HG03060 (cell line): ENCODE results near the gene SFT2D2.
"Not testable (repeated sequence)": the region's sequence is repeated elsewhere in the genome, so short reads cannot be mapped to it uniquely, and the experiment has no call there.

ENCODE experiments used
- ATAC-seq: cut with Tn5 transposase; IDR thresholded peaks from one replicate; pipeline ENCODE4 v1.9.1; 2021; ENCODE audit warnings: low read depth, moderate number of reproducible peaks; ENCODE audit not compliant: unreplicated experiment

SFT2D2 gene

DNA sequence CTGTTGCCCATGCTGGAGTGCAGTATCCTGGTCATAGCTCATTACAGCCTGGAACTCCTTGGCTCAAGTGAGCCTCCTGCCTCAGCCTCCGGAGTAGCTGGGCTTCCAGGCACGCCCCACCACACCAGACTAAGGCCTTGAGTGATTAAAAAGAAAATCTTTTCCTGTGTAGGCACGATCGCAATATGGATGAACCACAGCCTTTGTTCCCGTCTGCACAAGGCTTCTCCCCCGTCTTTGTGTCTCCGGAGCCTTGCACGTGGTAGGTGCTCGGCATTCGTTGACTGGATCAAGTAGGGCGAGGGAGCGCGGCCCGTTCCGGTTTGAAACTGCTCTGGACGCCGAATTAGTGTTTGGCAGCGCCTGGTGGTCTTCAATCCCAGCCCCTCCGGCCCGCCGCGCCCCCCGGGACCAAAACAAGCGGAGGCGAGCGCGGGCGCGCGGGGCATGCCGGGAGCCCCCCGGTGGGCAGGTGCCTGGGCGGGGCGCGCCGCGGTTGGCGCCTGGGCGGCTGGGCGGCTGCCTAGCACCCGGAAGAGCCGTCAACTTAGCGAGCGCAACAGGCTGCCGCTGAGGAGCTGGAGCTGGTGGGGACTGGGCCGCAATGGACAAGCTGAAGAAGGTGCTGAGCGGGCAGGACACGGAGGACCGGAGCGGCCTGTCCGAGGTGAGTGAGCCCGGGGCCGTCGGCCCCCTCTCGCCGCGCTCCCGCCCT is at the start of gene SFT2D2:
SFT2D2 (plus strand) TSS at position 529 of the 715 bp plus-strand sequence; CDS start at position 605, 76 bp downstream.
- peak; percentile 42 for ATAC-seq

DNA sequence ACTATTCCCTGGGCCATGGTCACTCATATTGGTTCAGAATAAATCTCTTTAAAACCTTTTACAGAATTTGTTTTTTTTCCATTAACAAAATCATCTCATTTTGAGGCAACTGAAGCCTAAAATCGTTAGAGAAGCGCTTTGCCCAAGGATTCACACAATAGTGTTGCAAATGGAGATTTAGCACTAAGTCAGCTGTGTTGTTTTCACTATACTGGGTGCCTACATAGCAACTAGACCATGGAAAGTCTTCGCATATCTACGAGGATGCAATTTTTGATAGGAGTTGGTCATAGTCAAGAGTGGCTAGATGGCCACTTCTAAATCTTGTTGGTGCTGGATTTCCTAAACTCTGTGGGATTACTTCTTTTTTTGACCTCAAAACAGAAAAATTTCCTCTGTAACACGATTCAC is 47.6 kb upstream of the SFT2D2 start:
- ATAC-seq: no peak

DNA sequence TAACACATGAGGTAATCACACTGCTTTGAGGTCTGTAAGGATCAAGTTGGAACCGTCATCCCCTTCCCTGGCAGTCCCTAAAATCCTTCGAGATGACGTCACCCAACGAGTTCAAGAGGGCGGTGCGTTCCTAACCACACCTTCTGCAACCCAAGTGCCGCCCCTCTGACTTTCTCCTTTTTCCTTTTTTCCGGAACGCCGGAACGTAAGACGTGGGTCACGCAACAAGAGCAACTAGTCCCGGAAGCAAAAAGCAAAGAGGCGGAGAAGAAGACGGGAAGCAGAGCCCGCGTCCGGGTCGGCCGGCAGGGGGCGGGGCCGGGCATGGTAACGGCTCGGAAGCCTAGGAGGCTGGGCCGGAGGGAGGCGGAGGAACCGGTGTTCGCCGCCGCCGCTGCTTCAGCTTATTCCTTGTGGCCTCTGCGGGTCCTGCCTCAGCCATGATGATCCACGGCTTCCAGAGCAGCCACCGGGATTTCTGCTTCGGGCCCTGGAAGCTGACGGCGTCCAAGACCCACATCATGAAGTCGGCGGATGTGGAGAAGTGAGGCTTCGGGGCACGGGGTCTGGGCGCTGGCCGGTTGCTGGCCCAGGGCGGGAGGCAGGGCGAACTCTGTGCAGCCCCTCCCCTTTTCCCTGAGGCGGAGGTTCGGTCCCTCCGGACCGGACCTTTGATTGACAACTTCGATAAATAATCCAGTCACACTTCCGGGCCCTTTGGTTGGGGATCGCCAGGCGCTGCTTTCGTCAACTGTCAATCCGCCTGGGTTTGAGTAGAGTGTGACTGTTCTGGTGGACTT is 47.0 kb upstream of the SFT2D2 start, which contains the start of gene TIPRL:
TIPRL (plus strand) TSS at position 325 of the 800 bp plus-strand sequence; CDS start at position 441, 116 bp downstream.
- peak; percentile 76 for ATAC-seq

DNA sequence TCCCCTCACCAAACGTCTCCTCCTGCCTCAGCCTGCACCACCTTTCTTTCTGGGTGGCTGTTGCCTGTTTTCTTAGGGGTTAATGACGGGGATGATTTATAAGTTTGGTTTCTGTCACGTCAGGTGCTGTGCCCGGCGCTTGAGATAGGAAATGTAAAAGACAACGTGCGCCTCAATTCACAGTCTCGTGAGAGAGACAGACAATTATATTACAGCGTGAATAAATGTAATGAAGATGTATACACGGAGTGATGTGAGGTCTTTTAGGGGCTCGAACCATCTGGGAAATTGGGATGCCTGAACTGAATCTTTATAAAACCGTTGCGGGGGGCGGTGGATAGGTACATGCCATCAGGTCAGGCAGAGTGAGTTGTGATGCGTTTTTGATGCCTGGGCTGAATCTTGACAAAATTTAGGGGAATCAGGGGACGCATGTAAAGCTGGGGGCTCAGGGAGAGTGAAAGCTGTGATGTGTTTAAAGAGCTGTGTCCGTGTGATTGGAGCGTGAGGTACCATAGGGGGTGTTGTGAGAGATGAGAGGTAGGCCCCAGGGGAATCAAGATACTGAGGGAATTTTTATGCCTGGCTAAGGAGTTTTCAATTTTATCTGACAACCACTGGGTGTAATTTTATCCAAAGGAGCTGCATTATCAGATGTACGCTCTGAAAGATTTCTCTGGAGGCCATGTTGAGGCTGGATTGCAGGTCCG is 46.2 kb upstream of the SFT2D2 start:
- no peak for ATAC-seq

DNA sequence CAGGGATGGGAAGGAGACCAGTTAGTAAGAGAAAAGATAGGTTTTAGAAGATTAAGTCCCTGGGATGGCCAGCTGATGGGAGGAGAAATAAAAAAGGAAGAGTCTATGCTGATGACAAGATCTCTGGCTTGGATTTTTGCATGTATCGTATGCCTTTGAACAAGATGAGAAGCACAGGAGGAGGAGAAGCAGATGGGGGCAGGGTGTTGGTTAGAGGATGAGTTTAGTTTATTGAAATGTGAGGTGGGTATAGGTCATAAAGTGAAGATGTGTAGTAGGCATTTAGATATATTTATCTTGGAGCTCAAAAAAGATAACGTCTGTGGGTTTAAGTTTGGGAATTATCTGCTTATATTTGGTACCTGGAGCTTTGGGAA is 45.7 kb upstream of the SFT2D2 start:
- no peak for ATAC-seq

DNA sequence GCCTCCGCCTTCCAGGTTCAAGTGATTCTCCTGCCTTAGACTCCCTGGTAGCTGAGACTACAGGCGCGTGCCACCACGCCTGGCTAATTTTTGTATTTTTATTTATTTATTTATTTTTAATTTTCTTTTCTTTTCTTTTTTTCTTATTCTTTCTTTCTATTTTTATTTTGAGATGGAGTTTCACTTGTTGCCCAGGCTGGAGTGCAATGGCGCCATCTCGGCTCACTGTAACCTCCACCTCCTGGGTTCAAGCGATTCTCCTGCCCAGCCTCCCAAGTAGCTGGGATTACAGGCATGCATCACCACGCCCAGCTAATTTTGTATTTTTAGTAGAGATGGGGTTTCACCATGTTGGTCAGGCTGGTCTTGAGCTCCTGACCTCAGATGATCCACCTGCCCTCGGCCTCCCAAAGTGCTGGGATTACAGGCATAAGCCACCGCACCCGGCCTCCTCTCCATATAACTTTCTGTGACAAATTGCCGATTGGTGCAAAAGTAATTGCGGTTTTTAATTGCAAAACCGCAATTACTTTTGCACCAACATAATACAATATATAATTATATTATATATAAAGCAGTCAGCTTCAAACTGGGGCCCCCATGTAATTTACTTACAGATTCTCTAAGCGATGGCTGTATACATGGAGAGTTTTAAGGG is 44.6 kb upstream of the SFT2D2 start:
- not testable (repeated sequence) for ATAC-seq

DNA sequence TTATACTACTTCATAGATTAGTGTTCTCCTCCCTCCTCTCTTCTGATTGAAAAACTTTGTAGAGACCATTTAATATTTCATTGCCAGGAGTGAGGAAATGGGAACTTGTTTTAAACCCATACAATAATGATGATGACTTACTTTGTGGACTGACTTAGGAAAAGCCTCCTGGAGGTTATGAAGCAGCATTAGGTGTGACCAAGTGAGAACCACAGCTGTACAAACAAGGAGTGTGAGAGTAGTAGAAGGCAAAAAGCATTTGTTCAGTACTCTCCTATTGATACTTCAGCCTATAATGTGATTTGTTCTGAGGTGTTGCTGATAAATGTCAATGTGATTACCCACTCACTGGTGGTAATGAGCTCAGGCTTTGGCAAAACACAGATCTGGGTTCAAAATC is 38.6 kb upstream of the SFT2D2 start:
- no peak for ATAC-seq

DNA sequence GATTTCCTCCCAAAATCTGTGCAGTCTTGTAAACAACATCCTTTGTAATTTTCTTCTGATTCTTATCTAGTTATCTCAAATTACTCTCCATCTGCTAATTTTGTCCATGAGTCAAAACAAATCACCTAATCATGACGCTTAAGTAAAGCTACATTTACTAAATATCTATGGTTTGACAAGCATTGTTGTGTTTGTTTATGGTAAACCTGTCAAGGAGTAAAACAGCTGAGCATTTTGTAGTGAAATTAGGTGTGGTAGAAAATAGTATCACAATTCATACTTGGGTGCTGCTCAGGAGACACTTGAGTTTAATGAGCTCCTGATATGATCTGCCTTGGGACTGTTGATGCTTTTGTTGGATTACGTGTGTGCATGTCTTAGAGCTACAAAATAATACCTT is 35.4 kb upstream of the SFT2D2 start:
- no peak for ATAC-seq

DNA sequence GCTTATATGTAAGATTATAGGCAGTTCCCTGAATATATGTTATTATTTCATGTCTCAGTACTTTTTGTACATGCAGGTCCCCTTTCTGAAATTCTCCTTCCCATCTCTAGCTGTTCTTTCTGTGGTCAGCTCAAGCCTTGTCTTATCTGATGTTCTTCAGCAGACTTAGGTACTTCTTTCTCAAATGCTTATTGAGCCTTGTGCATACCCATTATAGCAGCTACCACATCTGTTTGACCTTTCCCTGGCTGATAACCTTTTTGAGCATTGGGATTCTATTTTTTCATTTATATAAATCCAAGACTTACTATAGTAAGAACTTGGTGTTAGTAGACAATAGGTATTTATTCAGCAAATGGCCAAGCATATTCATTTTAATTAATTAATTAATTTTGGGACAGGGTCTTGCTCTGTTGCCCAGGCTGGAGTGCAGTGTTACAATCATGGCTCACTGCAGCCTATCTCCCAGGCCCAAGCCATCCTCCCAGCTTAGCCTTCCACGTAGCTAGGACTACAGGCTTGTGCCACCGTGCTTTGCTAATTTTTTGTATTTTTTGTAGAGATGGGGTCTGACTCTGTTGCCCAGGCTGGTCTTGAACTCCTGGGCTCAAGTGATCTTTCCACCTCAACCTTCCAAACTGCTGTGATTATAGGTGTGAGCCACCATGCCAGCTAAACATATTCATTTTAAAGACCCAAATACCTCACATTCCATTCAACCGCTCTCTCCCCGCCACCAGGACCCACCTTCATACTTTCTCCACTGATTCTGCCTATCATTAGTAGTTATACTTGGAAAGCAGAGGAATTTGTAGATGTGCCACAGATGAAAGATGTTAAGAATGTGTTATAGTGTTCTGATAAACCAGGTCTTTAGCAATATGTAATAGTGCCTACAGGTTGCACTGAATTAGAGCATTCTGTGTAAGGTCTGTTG is 30.3 kb upstream of the SFT2D2 start:
- ATAC-seq: no peak

DNA sequence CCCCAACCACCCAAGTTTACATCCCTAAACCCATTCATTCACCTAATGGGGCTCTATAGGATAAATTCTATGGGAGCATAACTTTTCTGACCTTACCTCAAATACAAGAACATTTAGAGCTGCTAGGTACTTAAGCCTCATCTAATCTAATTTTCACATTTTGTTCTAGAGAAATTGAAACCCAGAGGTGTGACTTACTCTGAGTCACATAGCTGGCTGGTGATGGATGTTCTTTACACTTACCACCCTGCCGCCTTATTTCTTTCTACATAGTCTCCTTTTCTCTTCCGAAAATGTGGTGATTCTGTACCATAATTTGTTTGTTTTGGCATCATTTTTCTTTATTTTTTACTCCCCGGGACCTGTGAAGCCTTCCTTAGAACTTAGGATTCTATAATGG is 26.7 kb upstream of the SFT2D2 start:
- no peak for ATAC-seq

DNA sequence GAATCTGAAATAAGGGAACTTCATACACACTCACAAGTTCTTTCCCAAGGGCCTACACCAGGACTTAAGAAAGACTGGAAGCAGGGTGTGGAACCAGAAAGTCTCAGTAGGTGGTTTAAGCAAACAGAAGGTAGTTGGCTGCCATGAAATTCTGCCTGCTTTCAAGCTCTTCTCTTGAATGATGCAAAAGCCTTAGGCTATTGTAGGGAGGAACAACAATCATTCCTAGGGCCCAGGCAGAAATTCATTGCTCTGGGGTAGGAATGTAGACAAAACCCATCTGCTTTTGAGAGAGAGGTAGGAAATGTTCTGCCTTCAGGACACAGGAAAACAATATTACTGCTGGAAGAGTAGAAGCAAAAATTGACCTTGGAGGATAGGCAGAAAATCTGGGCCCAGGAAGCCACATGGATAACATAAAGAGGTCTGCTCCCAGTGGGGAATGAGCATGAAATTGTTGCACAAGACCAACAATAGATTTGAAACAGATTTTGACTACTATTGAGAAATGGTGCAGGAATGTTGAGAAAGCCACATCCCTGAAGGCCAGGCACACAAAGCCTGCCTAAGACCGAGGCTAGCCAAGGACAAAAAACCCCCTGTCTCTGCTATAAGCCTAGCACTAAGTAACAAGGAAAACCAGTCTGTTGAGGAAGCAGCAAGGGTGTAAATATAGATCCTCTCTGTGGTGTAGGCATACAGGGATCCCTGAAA is 22.7 kb upstream of the SFT2D2 start:
- ATAC-seq: no peak

DNA sequence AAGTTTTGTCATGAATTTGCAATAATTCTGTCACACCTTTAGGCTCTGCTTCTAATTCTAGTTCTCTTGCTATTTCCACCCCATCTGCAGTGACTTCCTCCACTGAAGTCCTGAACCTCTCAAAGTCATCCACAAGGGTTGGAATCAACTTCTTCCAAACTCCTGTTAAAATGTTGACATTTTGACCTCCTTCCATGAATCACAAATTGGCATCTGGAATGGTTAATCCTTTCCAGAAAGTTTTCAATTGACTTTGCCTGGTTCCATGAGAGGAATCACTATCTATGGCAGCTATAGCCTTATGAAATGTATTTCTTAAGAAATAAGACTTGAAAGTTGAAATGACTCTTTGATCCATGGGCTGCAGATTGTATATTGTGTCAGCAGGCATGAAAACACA is 19.7 kb upstream of the SFT2D2 start:
- ATAC-seq: no peak

DNA sequence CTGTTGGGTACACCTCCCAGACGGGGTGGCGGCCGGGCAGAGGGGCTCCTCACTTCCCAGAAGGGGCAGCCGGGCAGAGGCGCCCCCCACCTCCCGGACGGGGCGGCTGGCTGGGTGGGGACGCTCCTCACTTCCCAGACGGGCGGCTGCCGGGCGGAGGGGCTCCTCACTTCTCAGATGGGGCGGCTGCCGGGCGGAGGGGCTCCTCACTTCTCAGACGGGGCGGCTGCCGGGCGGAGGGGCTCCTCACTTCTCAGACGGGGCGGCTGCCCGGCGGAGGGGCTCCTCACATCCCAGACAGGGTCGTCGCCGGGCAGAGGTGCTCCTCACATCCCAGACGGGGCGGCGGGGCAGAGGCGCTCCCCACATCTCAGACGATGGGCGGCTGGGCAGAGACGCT is 18.1 kb upstream of the SFT2D2 start:
- ATAC-seq: not testable (repeated sequence)

DNA sequence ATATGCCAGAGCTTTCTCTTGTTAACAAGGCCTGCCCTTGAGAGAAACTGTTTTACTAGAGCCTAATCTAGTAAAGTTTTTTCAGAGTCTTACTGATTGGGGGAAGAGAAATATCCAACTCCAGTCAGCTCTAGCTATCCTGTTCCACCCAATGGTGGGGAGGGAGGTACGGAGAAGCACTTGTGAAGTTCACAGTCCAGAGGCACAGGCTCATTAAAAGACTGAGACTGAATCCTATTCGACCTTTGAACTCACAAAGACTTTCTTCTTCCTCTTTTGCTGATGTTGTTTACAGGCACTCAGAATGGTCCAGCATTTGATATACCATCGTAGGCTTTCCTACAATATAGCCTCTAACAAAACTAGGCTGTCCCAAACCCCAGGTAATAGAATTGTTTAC is 15.5 kb upstream of the SFT2D2 start:
- no peak for ATAC-seq

DNA sequence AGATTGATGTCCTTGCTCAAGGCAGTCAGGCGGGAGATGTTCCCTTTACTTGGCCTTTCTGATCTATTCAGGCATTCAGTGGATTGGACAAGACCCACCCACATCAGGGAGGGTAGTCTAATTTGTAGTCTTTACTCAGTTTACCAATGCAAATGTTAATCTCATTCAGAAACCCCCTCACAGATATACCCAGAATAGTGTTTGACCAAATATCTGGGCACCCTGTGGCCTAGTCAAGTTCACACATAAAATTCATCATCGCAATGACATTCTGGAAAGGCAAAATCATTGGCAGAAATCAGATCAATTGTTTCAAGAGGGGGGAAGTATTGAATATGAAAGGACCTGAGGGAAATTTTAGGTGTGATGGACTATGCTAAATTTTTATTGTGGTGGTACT is 12.5 kb upstream of the SFT2D2 start:
- ATAC-seq: no peak

DNA sequence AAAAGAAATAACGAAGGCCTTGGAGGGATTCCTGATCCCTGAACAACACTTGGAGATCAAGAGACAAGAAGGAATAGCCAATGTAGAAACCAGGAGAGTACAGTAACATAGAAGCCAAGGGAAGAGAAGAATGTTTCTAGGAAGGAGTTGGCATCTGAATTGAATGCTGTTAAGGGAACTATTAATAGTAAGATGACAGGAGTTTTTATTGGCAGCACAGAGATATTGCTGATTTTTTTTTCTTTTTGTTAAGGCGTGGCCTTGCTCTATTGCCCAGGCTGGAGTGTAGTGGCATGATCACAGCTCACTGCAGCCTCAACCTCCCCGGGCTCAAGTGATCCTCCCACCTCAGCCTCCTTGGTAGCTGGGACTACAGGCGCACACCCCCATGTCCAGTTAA is 9.6 kb upstream of the SFT2D2 start:
- no peak for ATAC-seq

DNA sequence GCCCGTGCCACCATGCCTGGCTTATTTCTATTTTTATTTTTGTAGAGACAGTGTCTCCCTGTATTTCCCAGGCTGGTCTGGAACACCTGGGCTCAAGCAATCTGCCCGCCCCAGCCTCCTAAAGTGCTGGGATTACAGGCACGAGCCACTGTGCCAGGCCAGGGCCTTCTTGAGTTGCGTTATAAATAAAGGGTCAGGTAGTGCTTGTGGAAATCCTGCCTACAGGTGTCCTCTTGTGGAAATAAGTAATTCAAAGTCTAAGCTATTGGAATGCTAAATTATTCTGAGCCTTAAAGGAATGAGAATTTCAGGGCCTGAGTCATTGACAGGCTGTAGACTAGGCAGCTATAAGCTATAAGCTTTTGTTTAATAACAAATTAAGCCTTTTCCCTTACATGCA is 8.1 kb upstream of the SFT2D2 start:
- no peak for ATAC-seq

DNA sequence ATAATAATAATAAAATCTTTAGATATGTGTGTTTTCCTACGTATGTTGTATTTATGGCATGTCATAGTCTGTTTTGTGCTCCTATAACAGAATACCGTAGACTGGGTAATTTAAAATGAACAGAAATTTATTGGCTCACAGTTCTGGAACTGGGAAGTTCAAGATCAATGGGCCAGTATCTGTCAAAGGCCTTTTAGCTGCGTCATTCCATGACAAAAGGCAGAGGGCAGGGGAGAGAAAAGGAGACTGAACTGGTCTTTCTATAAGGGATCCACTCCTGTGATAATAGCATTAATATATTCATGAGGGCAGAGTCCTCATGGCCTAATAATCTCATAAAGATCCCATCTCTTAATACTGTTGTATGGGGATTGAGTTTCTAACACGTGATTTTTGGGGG is 7.1 kb upstream of the SFT2D2 start:
- no peak for ATAC-seq

DNA sequence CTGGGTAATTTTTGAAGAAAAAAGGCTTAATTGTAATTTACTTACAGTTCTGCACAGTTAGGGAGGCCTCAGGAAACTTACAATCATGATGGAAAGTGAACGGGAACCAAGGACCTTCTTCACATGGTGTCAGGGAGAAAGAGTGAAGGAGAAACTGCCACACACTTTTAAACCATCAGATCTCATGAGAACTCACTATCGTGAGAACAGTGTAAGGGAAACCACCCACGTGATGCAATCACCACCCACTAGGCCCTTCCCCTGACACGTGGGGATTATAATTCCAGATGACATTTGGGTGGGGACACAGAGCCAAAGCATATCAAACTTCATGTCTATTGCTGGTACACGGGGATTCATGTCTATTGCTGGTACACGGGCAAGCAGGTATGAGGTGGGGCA is 5.3 kb upstream of the SFT2D2 start:
- no peak for ATAC-seq
